Right lung (tissue), 5 donors: ENCODE results near the gene BEND7. TPM values are rescaled to one million over a fixed set of nuclear protein-coding genes. Genes with fewer than 3 reads are reported as not detected.

Experiments used
- DNase-seq, 2 donors: peaks; one replicate each; pipeline ENCODE4 v3.0.0-alpha.2; 2013
- polyA plus RNA-seq, 5 donors: library from polyadenylated mRNA; unstranded; fragments of 120-200 nt; gene quantifications; one replicate each; pipeline versions ENCODE4 v1.2.1 to v1.2.3, GENCODE V29; 2013; ENCODE audit warnings: inconsistent platforms in 1 of 5, low replicate concordance in 1 of 5; ENCODE audit not compliant: insufficient read length in 5 of 5, insufficient read depth in 1 of 5

BEND7 gene
- polyA plus RNA-seq, 5 donors = 15.1 to 20.3 (median 19.3) TPM

- DNase-seq = no peak
Observed at GRCh38 chr10:13525663-13526062, 3.2 kb downstream of the BEND7 start.

- DNase-seq = no peak
Observed at GRCh38 chr10:13521026-13521425, 7.8 kb downstream of the BEND7 start.

- no peak for DNase-seq
Observed at GRCh38 chr10:13520194-13520593, 8.6 kb downstream of the BEND7 start.

GRCh38 chr10:13518076-13518692 lies 10.6 kb downstream of the BEND7 start:
- DNase-seq = no peak

- DNase-seq = no peak
Observed at GRCh38 chr10:13517675-13518074, 11.1 kb downstream of the BEND7 start.

GRCh38 chr10:13516176-13516575 lies 12.6 kb downstream of the BEND7 start:
- DNase-seq = no peak

GRCh38 chr10:13515467-13515866 lies 13.3 kb downstream of the BEND7 start:
- no peak for DNase-seq

- no peak for DNase-seq
Observed at GRCh38 chr10:13514296-13514695, 14.5 kb downstream of the BEND7 start.

GRCh38 chr10:13512564-13512963 lies 16.2 kb downstream of the BEND7 start:
- no peak for DNase-seq

GRCh38 chr10:13511409-13511808 lies 17.4 kb downstream of the BEND7 start:
- DNase-seq = no peak

- DNase-seq = no peak
Observed at GRCh38 chr10:13505052-13505680, 23.6 kb downstream of the BEND7 start.

GRCh38 chr10:13503745-13504463 lies 24.9 kb downstream of the BEND7 start:
- no peak for DNase-seq

- no peak for DNase-seq
Observed at GRCh38 chr10:13502380-13502779, 26.4 kb downstream of the BEND7 start.

GRCh38 chr10:13500201-13500600 lies 28.6 kb downstream of the BEND7 start:
- DNase-seq = no peak

- DNase-seq = no peak
Observed at GRCh38 chr10:13499150-13499549, 29.7 kb downstream of the BEND7 start.

GRCh38 chr10:13496931-13497330 lies 31.9 kb downstream of the BEND7 start:
- DNase-seq = no peak

GRCh38 chr10:13496164-13496563 lies 32.6 kb downstream of the BEND7 start:
- DNase-seq = no peak

GRCh38 chr10:13492493-13493180 lies 36.2 kb downstream of the BEND7 start:
- DNase-seq = no peak

GRCh38 chr10:13491747-13492360 lies 37.0 kb downstream of the BEND7 start:
- no peak for DNase-seq

GRCh38 chr10:13490503-13490902 lies 38.3 kb downstream of the BEND7 start:
- DNase-seq = no peak

GRCh38 chr10:13489035-13489599 lies 39.7 kb downstream of the BEND7 start:
- DNase-seq = no peak

GRCh38 chr10:13485623-13486022 lies 43.2 kb downstream of the BEND7 start:
- no peak for DNase-seq
